Measurements from ENCODE around the gene ZC3H10.

- TF ChIP-seq CTCF (IDR thresholded peaks at IDR 0.05) (no peak), POLR2A (IDR thresholded peaks at IDR 0.05) (no peak), EP300 (IDR thresholded peaks at IDR 0.05) (no peak)
Observed at GRCh38 chr12:56082382-56082781, 35.7 kb upstream of the ZC3H10 start.

Measured in suprapubic skin (tissue), 3 donors.